WERI-Rb-1 (cell line): Measurements from ENCODE around the gene BCAP31.
"Not testable (repeated sequence)": the region's sequence is repeated elsewhere in the genome, so short reads cannot be mapped to it uniquely, and the experiment has no call there.

ENCODE experiments used
- DNase-seq: peaks from one replicate; pipeline ENCODE4 v3.0.0-alpha.2; 2020
- H3K27ac ChIP-seq: fragments of 250-450 bp; sonication (Bioruptor Pico); 2 replicates; pipeline ENCODE4 v1.5.1; 2020; ENCODE audit warnings: mild to moderate bottlenecking, moderate library complexity
- H3K27me3 ChIP-seq: fragments of 250-450 bp; sonication (Bioruptor Pico); 2 replicates; pipeline ENCODE4 v1.5.1; 2021; ENCODE audit warnings: mild to moderate bottlenecking, low read depth, moderate library complexity; ENCODE audit not compliant: insufficient read depth, severe bottlenecking
- H3K36me3 ChIP-seq: fragments of 250-450 bp; sonication (Bioruptor Pico); 2 replicates; pipeline ENCODE4 v1.5.1; 2020; ENCODE audit warnings: mild to moderate bottlenecking, moderate library complexity
- H3K4me3 ChIP-seq: 2 replicates; pipeline ENCODE4 v1.5.1; 2011; ENCODE audit warnings: low read depth, mild to moderate bottlenecking, control low read depth, low read length
- H3K9me3 ChIP-seq: fragments of 250-450 bp; sonication (Bioruptor Pico); 2 replicates; pipeline ENCODE4 v1.5.1; 2021; ENCODE audit warnings: mild to moderate bottlenecking, moderate library complexity; ENCODE audit not compliant: severe bottlenecking
- TF ChIP-seq, protein P1 (sequence below): IDR thresholded peaks from 2 replicates; pipeline ENCODE4 v1.5.1; 2011; ENCODE audit warnings: low read depth, mild to moderate bottlenecking, control low read depth, inconsistent platforms, low read length

BCAP31 gene

DNA sequence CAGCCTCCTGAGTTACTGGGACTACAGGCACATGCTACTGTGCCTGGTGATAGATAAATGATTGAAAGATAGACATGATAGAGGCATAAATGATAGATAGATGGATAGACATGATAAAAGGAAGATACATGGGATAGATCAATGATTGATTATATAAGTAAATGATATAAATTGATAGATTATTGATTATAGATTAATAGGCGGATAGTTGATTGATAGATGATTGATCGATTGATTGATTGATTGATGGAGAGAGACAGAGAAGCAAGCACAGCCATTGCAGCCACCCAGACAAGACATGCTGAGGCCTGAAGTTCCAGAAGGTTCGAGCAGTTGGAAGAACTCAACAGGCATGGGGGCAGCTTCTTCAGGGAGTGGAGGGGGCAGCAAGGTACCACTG is 22.2 kb upstream of the BCAP31 start:
- Histone ChIP-seq H3K4me3 (no peak overlapping the region), H3K27me3 (no peaks in the 10 kb centered on the region), H3K9me3 (no peaks in the 10 kb centered on the region), H3K36me3 (no peaks in the 10 kb centered on the region), H3K27ac (no peak overlapping the region)
- no peak for DNase-seq
- TF ChIP-seq, protein P1, sequence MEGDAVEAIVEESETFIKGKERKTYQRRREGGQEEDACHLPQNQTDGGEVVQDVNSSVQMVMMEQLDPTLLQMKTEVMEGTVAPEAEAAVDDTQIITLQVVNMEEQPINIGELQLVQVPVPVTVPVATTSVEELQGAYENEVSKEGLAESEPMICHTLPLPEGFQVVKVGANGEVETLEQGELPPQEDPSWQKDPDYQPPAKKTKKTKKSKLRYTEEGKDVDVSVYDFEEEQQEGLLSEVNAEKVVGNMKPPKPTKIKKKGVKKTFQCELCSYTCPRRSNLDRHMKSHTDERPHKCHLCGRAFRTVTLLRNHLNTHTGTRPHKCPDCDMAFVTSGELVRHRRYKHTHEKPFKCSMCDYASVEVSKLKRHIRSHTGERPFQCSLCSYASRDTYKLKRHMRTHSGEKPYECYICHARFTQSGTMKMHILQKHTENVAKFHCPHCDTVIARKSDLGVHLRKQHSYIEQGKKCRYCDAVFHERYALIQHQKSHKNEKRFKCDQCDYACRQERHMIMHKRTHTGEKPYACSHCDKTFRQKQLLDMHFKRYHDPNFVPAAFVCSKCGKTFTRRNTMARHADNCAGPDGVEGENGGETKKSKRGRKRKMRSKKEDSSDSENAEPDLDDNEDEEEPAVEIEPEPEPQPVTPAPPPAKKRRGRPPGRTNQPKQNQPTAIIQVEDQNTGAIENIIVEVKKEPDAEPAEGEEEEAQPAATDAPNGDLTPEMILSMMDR, result no peak

- DNase-seq, result peak; percentile 58
- H3K27me3 ChIP-seq, H3K27ac ChIP-seq, H3K36me3 ChIP-seq, H3K4me3 ChIP-seq, H3K9me3 ChIP-seq: not testable (repeated sequence)
Observed at GRCh38 chrX:153745067-153745433, 20.9 kb upstream of the BCAP31 start.

- H3K27ac ChIP-seq, result peak overlapping the region; percentile 24; the same call in 1 of the 2 replicates
- H3K36me3 ChIP-seq, result 0 out of 2 replicates have a peak, but pooled peaks cover 1% of the 10 kb centered on the region
- TF ChIP-seq, protein P1, result peak; percentile 73
- no peaks in the 10 kb centered on the region for H3K9me3 ChIP-seq
- H3K4me3 ChIP-seq, result no peak overlapping the region
- peaks cover 2% of the 10 kb centered on the region for H3K27me3 ChIP-seq
- DNase-seq, result peak; percentile 59
Observed at GRCh38 chrX:153744210-153745066, 20.3 kb upstream of the BCAP31 start.

DNA sequence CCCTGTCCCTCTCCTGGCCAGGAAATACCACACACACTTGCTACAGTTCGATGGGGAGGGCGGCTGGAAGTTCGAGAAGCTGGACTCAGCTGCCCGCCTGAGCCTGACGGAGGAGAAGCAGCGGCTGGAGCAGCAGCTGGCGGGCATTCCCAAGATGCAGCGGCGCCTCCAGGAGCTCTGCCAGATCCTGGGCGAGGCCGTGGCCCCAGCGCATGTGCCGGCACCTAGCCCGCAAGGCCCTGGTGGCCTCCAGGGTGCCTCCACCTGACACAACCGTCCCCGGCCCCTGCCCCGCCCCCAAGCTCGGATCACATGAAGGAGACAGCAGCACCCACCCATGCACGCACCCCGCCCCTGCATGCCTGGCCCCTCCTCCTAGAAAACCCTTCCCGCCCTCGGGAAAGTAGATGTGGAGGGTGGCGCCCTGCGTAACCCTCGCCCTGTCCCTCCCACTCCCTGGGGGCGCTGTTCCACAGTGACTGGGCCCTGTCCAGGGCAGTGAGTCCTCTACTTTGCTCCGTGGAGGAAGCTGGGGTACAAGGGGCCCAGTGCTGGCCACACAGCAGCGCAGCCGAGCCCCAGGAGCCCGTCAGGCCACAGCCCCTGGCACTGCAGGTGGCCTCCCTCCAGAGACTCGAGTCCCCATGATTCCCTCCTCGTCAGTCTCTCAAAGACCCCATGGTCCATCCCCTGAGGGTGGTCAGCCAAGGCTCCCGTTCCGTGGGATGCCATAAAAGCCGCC is 19.5 kb upstream of the BCAP31 start:
- not testable (repeated sequence) for H3K4me3 ChIP-seq, H3K9me3 ChIP-seq, H3K27me3 ChIP-seq, H3K36me3 ChIP-seq
- DNase-seq, result peak; percentile 84
- H3K27ac ChIP-seq, result peak overlapping the region; percentile 24; the same call in 1 of the 2 replicates
- TF ChIP-seq, protein P1, result peak; percentile 13; the same call in 1 of the 2 replicates

DNA sequence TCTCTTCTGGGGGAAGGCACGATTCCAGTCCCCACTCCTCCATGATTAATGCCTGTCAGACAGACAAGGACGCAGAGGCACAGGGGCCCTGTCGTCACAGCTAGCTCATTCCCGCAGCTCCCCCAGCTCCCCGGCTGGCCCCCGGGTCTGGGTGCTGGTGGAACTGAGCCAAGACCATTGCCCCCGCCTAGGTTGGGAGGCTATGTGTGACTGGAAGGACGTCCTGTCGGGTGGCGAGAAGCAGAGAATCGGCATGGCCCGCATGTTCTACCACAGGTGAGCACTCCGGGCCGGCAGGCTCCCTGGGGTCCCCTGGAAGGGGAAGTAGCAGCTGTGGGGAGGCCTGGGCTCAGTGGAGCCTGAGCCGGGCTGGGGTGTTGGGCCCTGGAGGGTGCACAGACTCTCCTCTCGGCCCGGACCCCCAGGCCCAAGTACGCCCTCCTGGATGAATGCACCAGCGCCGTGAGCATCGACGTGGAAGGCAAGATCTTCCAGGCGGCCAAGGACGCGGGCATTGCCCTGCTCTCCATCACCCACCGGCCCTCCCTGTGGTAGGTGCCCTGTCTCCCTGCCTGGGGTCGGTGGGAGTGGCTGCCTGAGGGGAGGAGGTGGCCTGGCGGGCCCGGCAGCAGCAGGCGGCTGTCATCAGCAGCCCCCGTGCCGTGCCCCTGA is 18.7 kb upstream of the BCAP31 start:
- H3K9me3 ChIP-seq, H3K27me3 ChIP-seq, H3K36me3 ChIP-seq, DNase-seq, H3K27ac ChIP-seq, H3K4me3 ChIP-seq: not testable (repeated sequence)

DNA sequence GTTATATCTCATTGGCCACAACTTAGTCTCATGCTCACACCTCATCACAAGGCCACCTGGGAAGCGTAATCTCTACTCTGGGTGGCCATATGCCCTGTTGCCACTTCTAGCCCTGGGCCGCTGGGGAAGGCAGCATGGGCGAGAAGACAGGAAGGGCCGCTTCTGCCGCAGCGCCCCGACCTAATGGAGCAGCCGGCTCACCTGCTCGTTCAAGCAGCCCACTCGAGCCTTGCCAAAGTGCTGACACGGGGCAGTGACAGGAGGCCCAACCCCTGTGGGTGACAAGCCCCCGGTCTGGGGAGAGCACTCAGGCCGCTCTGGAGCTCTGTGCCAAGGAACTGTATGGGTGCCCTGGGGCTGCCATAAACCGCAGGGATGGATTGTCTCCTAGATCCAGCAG is 17.9 kb upstream of the BCAP31 start:
- not testable (repeated sequence) for DNase-seq, H3K27ac ChIP-seq, H3K27me3 ChIP-seq, H3K36me3 ChIP-seq, H3K9me3 ChIP-seq, H3K4me3 ChIP-seq

DNA sequence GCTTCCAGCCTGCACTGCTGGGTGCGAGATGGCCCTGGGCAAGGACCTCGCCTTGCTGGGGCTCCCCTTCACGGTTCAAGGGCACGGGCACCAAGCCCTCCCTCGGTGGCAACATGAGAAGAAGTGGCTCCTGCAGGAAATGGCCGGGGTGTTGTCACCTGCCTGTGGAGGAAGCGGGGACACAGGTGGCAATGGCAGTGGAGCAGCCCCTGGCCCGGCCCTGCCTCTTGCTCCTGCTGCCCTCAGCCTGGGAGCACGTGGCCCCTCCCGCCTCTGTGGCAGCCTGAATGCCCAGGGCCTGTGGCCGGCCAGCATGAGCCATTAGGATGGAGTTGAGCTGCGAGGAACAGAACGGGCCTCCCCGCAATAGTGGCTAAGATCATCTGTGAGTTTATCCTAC is 17.3 kb upstream of the BCAP31 start:
- H3K4me3 ChIP-seq, result no peak overlapping the region
- peaks cover 5% of the 10 kb centered on the region for H3K27me3 ChIP-seq
- TF ChIP-seq, protein P1, result no peak
- H3K27ac ChIP-seq, result no peak overlapping the region
- H3K9me3 ChIP-seq, result no peaks in the 10 kb centered on the region
- no peak for DNase-seq
- H3K36me3 ChIP-seq, result peaks cover 10% of the 10 kb centered on the region
